CD4-positive, alpha-beta T cell treated with Interleukin-4 for 1 hour (primary cell): ENCODE measurements around the gene DNAAF8.

ENCODE experiments used
- DNase-seq, 2 donors: peaks; one replicate each; pipeline ENCODE4 v3.0.0-alpha.2; 2020 to 2022

The DNAAF8 gene

GRCh38 chr16:4695473-4696171, 38.7 kb upstream of the DNAAF8 start:
- no peak for DNase-seq

GRCh38 chr16:4696172-4696904, 38.0 kb upstream of the DNAAF8 start:
- no peak for DNase-seq

- no peak for DNase-seq
Observed at GRCh38 chr16:4696905-4697847, 37.2 kb upstream of the DNAAF8 start.

GRCh38 chr16:4697848-4698291, 36.5 kb upstream of the DNAAF8 start:
- DNase-seq, result no peak

- DNase-seq, result no peak
Observed at GRCh38 chr16:4698321-4699045, 35.9 kb upstream of the DNAAF8 start.

GRCh38 chr16:4699046-4699556, 35.2 kb upstream of the DNAAF8 start:
- no peak for DNase-seq

- DNase-seq, result peak in 1 of 2 donors; percentile 19
Observed at GRCh38 chr16:4700380-4700996, 33.8 kb upstream of the DNAAF8 start.

GRCh38 chr16:4700997-4701743, 33.2 kb upstream of the DNAAF8 start:
- no peak for DNase-seq

GRCh38 chr16:4701791-4702465, 32.4 kb upstream of the DNAAF8 start:
- no peak for DNase-seq

GRCh38 chr16:4702466-4702808, 31.9 kb upstream of the DNAAF8 start:
- DNase-seq, result no peak

GRCh38 chr16:4703906-4704305, 30.4 kb upstream of the DNAAF8 start:
- DNase-seq, result no peak

GRCh38 chr16:4704491-4704890, 29.8 kb upstream of the DNAAF8 start:
- no peak for DNase-seq

- no peak for DNase-seq
Observed at GRCh38 chr16:4704913-4705312, 29.4 kb upstream of the DNAAF8 start.

- DNase-seq, result no peak
Observed at GRCh38 chr16:4706871-4707270, 27.5 kb upstream of the DNAAF8 start.

- DNase-seq, result no peak
Observed at GRCh38 chr16:4709481-4709880, 24.9 kb upstream of the DNAAF8 start.

GRCh38 chr16:4713663-4714501, 20.5 kb upstream of the DNAAF8 start:
- DNase-seq, result no peak

GRCh38 chr16:4714996-4715395, 19.3 kb upstream of the DNAAF8 start:
- no peak for DNase-seq

- DNase-seq, result no peak
Observed at GRCh38 chr16:4718466-4718865, 15.9 kb upstream of the DNAAF8 start.

GRCh38 chr16:4723071-4723767, 11.1 kb upstream of the DNAAF8 start:
- no peak for DNase-seq
